Stimulated activated naive CD4-positive, alpha-beta T cell treated with Interleukin-2 at 50 U/mL for 16 hours (primary cell): ENCODE results near the gene ACP5.
"Not testable (repeated sequence)": the region's sequence is repeated elsewhere in the genome, so short reads cannot be mapped to it uniquely, and the experiment has no call there.

ENCODE experiments used
- DNase-seq: peaks from one replicate; lab custom pipeline; 2025; lab: John Stamatoyannopoulos, UW

Gene ACP5

DNA sequence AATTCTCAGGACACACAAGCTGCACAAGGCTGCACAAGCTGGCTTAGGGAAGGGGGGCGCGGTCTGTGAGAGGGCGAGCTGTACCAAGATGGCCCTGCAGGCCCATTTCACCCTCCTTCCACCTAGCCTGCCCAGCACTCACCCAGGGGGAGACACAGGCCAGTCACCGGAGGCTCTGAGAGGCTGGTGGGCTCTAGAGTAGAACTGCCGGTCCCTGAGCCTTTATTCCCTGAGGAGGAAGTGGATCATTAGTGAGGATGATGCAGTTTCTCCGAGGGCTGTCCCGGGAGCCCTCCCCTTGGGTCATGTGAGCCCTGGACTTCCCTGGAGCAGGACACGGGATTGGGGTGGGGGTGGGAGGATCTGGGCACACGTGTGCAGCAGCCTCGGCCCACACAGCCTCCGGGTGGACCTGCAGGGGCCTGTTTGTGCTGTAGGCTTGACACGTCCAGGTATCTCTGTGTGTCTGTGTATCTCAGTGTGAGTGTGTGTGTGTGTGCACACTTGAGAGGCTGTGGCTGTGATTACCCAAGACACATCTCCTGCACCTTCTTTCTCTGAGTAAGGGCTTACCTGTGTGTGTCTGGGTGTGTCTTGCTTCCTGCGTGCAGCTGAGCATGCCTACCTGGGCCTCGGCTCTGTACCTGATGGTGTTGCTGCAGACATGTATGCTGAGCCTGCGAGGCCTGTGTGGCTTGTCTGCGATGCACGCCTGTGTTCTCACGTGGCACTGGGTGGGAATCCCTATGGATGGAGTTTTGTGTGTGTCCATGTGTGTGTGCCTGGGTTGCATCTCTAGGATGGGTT lies at the start of gene ACP5:
ACP5 (minus strand) TSS at position 195 of the 807 bp plus-strand sequence. CDS start 328 bp downstream, outside the sequence.
- DNase-seq = no peak

DNA sequence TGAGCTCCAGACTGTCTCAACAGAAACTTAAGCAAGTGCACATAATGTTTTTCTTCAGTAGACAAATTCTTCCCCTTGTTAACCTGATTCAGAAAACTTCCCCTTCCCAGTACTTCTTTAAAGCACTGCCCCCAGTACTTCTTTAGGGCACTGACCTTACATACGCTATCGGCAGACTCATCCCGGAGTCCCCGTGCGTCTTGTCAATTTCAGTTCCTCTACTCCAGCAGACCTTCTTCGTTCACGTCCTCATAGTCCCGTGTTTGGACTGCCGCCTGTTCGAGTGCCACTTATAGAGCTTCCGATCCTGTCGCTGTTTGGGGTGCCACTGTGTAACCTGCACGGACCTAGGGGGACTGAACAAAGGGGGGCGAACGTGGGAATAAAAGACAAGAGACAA lies 48.8 kb upstream of the ACP5 start:
- DNase-seq = no peak

DNA sequence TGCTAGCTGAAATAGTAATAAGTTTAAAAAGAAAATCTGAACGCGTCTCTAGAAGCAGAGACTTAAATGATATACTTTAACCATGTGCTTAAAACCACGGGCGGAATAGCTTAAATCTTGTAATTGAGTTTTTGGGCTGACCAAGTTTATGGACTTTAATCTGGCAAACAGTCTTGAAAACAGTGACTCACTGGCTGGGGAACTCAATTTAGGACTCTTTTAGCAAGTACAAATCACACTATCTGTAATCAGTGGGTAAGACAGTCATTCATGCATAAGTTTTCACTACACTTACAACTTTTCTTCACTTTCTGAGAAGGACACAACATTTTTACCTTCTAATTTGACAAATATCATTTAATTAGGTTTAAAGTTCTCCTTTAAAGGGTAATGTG lies 46.6 kb upstream of the ACP5 start:
- no peak for DNase-seq

DNA sequence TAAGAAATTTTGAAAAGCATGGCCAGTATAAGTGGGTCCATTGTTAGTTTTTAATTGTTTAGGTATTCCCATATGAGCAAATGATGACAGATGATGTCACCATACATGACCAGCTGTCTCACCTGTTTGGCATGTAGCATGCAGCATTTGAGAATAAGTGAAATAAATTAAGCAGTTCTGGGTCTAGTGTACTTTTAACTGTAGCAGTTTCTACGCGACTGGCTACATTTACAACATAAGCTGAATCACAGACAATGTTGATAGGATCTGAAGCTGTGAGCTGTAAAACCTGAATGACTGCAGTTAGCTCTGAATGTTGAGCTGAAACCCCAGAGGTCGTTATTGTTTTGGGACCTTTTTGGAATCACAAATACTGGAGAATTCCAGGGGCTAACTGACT lies 45.0 kb upstream of the ACP5 start:
- DNase-seq = not testable (repeated sequence)

DNA sequence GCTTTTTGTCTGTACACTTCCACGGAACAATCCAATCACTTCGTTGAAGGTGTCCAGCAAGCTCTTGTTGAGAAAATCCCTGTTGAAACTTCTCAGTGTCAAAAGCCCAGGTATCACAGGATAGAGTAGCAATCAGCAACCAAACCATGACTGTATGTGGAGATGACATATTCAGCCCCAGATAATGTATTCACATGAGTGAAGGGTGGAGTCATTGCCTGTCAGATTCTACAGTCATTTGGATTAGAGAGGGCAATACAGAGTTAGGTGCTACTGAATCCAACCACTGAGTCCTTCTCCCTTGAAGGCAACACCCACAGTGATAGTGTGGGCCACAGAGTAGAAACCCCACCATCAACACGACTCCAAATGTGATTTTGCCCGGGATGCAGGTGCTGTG lies 43.1 kb upstream of the ACP5 start:
- DNase-seq = no peak

DNA sequence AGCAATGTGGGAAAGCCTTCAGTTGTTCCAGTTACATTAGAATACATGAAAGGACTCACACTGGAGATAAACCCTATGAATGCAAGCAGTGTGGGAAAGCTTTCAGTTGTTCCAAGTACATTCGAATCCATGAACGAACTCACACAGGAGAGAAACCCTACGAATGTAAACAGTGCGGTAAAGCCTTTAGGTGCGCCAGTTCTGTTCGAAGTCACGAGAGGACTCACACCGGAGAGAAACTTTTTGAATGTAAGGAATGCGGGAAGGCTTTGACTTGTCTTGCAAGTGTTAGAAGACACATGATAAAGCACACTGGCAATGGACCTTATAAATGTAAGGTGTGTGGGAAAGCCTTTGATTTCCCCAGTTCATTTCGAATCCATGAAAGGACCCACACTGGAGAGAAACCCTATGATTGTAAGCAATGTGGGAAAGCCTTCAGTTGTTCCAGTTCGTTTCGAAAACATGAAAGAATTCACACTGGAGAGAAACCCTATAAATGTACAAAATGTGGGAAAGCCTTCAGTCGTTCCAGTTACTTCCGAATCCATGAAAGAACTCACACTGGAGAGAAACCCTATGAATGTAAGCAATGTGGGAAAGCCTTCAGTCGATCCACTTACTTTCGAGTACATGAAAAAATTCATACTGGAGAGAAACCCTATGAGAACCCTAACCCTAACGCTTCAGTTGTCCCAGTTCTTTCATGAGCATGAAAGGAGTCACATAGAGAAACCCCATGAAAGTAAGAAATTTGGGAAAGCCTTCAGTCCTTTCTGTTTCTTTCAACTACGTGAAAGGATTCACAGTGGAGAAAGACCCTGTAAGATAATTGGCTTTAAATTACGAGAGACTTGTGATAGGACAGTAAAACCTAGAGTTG lies 40.0 kb upstream of the ACP5 start:
- DNase-seq = no peak

DNA sequence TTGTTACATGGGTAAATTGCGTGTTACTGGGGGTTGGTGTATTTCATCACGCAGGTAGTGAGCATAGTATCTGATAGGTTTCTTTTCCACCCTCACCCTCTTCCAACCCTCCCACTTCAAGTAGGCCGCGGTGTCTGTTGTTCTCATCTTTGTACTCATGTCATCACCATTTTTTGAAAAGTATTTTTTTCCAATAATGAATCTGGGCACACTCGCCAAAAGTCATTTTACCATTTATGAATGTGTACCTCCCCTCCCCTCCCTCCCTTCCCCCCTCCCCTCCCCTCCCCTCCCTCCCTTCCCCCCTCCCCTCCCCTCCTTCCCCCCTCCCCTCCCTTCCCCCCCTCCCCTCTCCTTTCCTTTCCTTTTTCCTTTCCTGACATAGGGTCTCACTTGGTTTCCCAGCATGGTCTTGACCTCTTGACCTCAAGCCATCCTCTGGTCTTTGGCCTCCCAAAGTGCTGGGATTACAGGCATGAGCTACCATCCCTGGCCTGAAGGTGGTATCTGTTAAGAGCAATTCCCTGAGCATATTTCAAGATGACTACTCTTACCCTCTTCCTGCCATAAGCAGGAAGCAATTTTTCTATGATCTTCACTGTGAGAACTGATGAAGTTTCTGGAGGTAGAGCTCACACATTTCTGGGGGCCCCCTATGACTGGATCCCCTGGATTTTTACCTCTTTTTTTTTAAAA lies 35.5 kb upstream of the ACP5 start:
- no peak for DNase-seq

DNA sequence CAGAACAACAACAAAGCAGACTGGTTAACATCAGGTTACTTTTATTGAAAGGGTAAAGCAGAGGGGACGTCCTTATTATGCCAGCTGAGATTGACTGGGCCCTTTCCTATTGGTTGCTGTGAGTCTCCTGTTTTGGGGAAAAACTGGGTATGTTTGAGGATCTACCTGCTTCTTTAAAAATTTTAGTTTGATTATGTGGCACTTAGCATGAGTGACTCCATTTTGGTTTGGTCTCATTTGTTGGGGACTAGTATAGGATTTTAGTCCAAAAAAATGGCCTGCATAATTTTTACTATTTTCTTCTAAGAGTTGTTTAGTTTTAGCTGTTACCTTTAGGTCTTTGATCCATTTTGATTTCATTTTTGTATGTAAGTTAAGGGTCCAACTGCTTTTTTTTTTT lies 34.3 kb upstream of the ACP5 start:
- DNase-seq = no peak

DNA sequence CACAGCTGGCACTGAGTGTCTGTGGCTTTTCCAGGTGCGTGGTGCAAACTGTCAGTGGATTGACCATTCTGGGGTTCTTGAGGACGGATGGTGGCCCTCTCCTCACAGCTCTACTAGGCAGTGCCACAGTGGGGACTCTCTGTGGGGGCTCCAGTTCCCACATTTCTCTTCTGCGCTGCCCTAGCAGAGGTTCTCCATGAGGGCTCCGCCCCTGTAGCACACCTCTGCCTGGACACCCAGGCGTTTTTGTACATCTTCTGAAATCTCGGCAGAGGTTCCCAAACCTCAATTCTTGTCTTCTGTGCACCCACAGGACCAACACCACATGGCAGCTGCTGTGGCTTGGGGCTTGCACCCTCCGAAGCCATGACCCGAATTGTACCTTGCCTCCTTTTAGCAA lies 29.0 kb upstream of the ACP5 start:
- DNase-seq = no peak

DNA sequence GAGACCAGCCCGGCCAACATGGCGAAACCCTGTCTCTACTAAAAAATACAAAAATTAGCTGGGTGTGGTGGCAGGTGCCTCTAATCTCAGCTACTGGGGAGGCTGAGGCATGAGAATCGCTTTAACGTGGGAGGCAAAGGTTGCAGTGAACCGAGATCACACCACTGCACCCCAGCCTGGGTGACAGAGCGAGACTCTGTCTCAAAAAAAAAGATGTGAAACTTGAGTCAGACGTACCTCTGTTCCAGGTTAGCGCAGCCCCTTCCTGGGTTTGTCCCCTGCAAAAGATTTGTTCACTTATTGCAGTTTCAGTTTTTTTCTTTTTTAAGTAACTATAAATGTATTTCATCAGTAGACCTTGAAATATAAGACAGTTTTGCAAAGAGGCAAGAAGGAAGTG lies 22.3 kb upstream of the ACP5 start:
- not testable (repeated sequence) for DNase-seq

DNA sequence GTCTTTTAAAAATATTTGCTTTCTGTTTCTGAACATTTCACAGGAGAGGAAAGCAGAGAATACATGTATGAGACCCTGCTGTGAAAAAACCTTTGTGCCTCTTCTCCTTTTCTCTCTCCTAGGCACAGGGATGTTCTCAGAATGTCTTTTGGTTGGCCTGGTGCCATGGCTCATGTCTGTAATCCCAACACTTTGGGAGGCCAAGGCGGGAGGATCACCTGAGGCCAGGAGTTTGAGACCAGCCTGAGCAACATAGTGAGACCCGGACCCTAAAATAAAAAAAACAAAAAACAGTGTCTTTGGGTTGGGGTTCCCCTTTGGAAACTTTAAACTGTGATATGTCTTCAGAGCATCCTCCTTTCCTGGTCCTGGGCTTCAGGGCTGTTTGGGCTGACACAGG lies 21.3 kb upstream of the ACP5 start:
- DNase-seq = no peak

DNA sequence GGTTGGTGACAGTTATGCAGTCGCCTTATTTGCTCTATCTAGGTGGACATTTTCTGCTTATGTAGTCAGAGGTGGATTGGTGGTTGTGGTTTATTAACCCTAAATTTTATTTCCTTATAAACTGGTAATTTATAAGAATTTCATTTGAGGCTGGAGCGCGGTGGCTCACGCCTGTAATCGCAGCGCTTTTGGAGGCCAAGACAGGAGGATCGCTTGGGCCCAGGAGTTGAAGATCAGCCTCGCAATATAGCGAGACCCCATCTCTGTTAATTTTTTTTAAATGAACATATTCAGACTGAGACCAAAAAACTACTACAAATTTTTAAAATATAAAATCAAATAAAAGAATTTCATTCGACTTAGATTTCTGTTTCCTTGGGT lies 20.6 kb upstream of the ACP5 start:
- no peak for DNase-seq

DNA sequence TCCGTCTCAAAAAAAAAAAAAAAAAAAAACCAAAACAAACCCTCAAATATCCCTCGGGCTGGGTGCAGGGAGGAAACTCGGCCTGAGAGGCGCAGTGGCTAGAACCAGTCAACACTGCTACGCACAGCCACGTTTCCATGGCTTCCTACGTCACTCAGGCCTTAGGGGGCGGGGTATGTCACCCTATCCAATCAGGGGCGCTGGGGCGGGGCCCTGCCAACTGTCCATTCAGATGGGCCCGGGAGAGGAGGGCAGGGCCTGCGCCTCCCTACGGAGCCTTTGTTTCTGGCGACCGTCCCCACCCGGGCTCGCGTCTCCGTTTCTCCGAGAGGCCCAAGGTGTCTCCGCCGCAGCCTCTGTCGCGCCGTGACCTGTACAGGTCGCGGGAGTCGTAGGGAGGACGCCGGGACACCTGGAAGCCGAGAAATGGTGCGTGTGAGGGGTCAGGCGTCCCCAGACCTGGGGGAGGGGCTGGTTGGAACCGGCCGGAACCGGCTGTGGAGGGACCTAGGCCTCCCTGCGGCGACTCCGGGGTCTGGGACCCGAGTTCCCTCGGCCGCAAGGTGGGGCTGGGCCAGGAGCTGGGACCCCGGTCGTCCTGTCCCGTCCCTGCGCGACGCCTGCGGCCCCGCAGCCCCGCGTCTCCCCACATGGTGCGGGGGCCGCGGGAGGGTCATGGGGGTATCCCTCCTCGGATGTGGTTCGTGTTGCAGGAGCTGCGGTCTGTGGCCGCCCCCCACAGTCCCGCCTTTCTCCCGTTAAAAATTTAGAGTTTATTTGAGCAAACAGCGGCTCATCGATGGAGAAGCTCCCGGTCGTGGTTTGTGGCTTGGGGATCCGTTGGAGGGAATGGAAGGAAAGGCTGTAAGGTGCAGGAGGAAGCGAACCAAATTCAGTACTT lies 20.0 kb upstream of the ACP5 start, which contains the start of gene ZNF627:
ZNF627 (plus strand) TSS at position 282 of the 901 bp plus-strand sequence; CDS start at position 427, 145 bp downstream.
- DNase-seq = peak; percentile 96

DNA sequence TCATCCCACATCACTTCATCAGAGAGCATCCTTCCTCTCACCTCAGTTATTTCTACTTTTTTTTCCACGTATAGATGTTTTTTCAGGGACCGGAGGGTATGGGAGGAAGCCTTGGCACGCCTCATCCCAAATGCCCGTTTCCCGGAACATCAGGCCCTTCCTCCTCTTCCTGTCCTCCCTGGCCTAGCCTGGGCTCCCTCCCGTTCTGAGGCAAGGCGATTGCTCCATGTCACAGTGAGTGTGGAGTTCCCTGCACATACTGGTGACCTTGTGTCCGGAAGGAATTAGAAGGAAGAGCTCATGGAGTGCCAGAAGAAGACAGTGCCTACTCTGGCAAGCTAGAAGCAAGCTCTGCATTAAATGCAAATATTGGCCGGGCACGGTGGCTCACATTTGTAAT lies 18.7 kb upstream of the ACP5 start:
- no peak for DNase-seq

DNA sequence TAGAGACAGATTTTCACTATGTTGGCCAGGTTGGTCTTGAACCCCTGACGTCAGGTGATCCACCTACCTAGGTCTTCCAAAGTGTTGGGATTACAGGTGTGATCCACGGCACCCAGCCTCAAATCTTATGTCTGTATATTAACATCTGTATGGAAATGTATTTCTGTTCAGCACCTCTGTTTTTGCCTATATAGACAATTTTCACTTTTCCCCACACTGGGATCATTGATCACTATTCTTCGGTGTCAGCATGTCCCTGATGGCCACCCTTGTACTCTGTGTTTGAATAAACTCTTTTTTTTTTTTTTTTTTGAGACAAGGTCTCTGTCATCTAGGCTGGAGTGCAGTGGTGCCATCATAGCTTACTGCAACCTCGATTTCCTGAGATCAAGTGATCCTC lies 16.6 kb upstream of the ACP5 start:
- no peak for DNase-seq

DNA sequence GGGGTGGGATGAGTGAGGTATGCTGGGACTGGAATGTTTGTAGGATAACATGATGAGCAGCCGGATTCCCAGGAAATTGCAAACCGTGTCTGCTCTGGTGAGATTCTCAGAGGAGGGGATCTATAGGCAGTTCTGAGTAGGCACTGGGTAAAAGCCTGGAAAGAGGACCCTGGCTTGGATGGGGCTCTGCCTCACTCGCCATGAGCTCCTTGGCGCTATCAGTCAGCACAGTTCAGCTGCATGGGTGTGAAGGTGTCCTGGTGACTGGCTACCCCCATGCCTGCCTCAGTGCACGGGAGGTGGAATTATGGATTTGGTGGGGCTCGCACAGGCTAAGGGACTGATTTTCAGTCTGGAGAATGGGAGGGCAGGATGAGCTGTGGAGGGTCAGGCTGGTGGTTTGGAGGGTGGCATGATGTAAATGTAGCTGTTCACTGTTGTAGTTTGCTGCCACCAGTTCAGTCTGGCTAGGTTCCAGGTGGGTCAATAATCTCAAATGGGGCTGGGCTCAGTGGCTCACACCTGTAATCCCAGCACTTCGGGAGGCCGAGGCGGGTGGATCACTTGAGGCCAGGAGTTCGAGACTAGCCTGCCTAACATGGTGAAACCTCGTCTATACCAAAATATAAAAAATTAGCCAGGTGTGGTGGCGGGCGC lies 10.7 kb upstream of the ACP5 start:
- no peak for DNase-seq

DNA sequence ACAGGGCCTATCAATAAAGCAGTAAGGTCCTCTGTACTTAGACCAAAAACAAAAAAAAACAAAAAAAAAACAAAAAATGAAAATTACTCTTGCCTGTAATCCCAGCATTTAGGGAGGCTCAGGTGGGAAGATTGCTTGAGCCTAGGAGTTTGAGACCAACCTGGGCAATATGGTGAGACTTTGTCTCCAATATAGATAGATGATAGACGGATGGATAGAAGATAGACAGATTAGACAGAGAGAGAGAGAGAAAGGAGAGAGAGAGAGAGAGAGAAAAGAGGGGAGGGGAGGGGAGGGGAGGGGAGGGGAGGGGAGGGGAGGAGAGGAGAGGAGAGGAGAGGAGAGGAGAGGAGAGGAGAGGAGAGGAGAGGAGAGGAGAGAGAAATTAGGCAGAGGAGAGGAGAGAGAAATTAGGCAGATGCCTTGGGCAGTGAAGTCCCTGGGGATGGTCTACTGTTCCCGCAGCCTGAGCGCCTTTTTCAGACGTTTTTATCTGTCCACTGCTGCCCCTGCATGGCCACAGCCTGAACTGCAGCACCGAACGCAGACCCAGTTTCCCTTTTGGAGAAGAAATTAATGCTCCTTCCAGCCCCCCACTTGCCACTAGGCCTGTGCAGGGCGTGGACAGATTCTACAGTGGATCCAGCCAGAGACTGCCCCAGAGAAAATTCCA lies 10.0 kb upstream of the ACP5 start:
- DNase-seq = peak; percentile 66

DNA sequence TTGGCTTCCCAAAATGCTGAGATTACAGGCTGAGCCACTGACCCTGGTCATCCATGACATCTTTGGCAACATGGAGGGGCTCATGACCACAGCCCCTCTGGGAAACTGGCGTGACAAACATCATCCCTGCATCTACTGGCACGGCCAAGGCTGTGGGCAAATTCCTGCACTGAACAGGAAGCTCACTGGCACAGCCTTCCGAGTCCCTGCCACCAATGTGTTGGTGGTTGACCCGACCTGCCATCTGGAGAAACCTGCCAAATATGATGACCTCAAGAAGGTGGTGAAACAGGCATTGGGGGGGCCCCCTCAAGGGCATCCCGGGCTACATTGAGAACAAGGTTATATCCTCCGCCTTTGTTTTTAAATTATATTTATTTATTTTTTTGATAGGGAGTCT lies 8.9 kb upstream of the ACP5 start:
- no peak for DNase-seq

DNA sequence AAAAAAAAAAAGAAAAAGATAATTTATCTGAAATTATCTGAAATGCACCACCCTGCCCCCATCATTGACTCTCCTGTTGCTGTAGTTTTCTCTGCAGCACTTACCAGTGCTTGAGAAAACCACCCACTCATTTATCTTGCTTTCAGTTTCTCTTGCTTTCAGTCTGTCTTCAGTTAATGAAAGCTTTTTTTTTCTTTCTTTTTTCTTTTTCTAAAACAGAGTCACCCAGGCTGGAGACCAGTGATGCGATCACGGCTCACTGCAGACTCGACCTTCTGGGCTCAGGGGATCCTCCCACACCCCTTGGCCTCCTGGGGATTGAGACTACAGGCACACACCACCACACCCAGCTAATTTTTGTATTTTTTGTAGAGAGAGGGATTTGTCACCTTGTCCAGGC lies 4.3 kb upstream of the ACP5 start:
- DNase-seq = peak; percentile 29

DNA sequence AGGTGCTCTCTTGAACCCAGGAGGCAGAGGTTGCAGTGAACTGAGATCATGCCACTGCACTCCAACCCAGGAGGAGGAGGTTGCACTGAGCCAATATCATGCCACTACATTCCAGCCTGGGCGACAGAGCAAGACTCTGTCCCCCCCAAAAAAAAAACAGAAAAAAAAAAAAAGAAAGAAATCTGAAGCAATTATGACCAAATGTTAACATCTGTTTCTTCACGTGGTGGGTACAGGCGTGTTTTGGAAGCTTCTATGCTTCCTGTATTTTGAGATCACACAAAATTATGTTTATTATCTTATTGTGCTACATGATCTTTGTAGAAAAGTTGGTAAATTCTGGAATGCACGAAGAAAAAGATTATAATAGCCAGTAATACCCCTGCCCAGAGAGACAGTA lies 2.7 kb upstream of the ACP5 start:
- no peak for DNase-seq
